ENCODE data around the gene TPM1. TPM values are rescaled to one million over a fixed set of nuclear protein-coding genes. Genes with fewer than 3 reads are reported as not detected.
A peak's percentile ranks its signal among the peaks of the same experiment; 100 is the strongest.

TPM1 gene
- total and polyA plus RNA-seq, 11 donors = 9,722 to 18,689 (median 13,651) TPM

GRCh38 chr15:63038926-63039673 lies 3.4 kb upstream of the TPM1 start:
- intact Hi-C loops (cut with DNase I) = loop anchor here in 3 of 10 donors (2.0 to 10.0 kb wide), 4 partner anchors 37 to 194 kb away; no protein-coding TSS in a partner anchor
- Histone ChIP-seq H3K27me3 (peaks cover 0 to 38% (median 0%) of the 10 kb centered on the region in 9 donors), H3K36me3 (peaks cover 0 to 6% (median 2%) of the 10 kb centered on the region in 9 donors), H3K4me3 (no peak overlapping the region), H3K4me1 (peaks cover 0 to 31% (median 9%) of the 10 kb centered on the region in 12 donors), H3K9me3 (no peaks in the 10 kb centered on the region), H3K27ac (no peak overlapping the region)
- DNase-seq (no peak), ATAC-seq (no peak)
- 89 to 94% (median 94%) methylated on average over 5 of the region's 5 CpGs for WGBS, 4 donors
- no peak for TF ChIP-seq POLR2A (IDR thresholded peaks at IDR 0.05)
- no peak for TF ChIP-seq CTCF (IDR thresholded peaks at IDR 0.05)

- H3K9me3 ChIP-seq = no peaks in the 10 kb centered on the region
- intact Hi-C loops (cut with DNase I) = loop anchor here (2.0 to 10.0 kb wide), 14 partner anchors 37 to 258 kb away; no protein-coding TSS in a partner anchor
- peaks cover 0 to 33% (median 8%) of the 10 kb centered on the region in 12 donors for H3K4me1 ChIP-seq
- H3K4me3 ChIP-seq = no peak overlapping the region
- no peak for DNase-seq
- H3K36me3 ChIP-seq = peaks cover 0 to 14% (median 3%) of the 10 kb centered on the region in 9 donors
- H3K27ac ChIP-seq = peak overlapping the region in 3 of 12 donors; percentile 92 to 99 (median 95)
- H3K27me3 ChIP-seq = peaks cover 0 to 45% (median 0%) of the 10 kb centered on the region in 9 donors
- 87 to 92% (median 91%) methylated on average over 4 of the region's 4 CpGs for WGBS, 4 donors
- TF ChIP-seq POLR2A (IDR thresholded peaks at IDR 0.05) (no peak), CTCF (IDR thresholded peaks at IDR 0.05) (no peak)
- ATAC-seq = no peak
These were observed 2.7 kb upstream of the TPM1 start for GRCh38 chr15:63039811-63040210.

GRCh38 chr15:63040509-63040908 lies 2.0 kb upstream of the TPM1 start:
- Histone ChIP-seq H3K27ac (peak overlapping the region in 11 of 12 donors; percentile 86 to 99 (median 96)), H3K9me3 (no peaks in the 10 kb centered on the region), H3K4me1 (peaks cover 0 to 28% (median 7%) of the 10 kb centered on the region in 12 donors), H3K4me3 (no peak overlapping the region), H3K36me3 (peaks cover 0 to 17% (median 6%) of the 10 kb centered on the region in 9 donors), H3K27me3 (peaks cover 0 to 52% (median 0%) of the 10 kb centered on the region in 9 donors)
- no peak for DNase-seq
- intact Hi-C loops (cut with DNase I) = loop anchor here (2.0 to 10.0 kb wide), 12 partner anchors 38 to 258 kb away; no protein-coding TSS in a partner anchor
- WGBS, 4 donors = 75 to 83% (median 79%) methylated on average over 6 of the region's 6 CpGs
- ATAC-seq = no peak
- TF ChIP-seq POLR2A (IDR thresholded peaks at IDR 0.05) (no peak), CTCF (IDR thresholded peaks at IDR 0.05) (no peak)

GRCh38 chr15:63040954-63041353 lies 1.6 kb upstream of the TPM1 start:
- intact Hi-C loops (cut with DNase I) = loop anchor here (1.0 to 10.0 kb wide), 13 partner anchors 38 to 259 kb away; no protein-coding TSS in a partner anchor
- Histone ChIP-seq H3K9me3 (no peaks in the 10 kb centered on the region), H3K27me3 (peaks cover 0 to 56% (median 0%) of the 10 kb centered on the region in 9 donors), H3K4me1 (peaks cover 0 to 30% (median 7%) of the 10 kb centered on the region in 12 donors), H3K4me3 (peak overlapping the region in 11 of 12 donors; percentile 54 to 95 (median 86)), H3K36me3 (peaks cover 0 to 19% (median 8%) of the 10 kb centered on the region in 9 donors), H3K27ac (peak overlapping the region; percentile 86 to 99 (median 96))
- no peak for TF ChIP-seq CTCF (IDR thresholded peaks at IDR 0.05)
- TF ChIP-seq POLR2A (IDR thresholded peaks at IDR 0.05) = no peak
- ATAC-seq (peak; percentile 18 to 29 (median 23)), DNase-seq (peak in 3 of 5 donors; percentile 55 to 72 (median 56))
- WGBS, 4 donors = 34 to 53% (median 46%) methylated on average over 6 of the region's 6 CpGs
